MM.1S (cell line): Measurements from ENCODE around the gene FAM149B1.

Source experiments
- DNase-seq: peaks from one replicate; pipeline ENCODE4 v3.0.0-alpha.2; 2015
- H2AFZ ChIP-seq: fragments of 300-600 bp; sonication (generic); 2 replicates; pipeline ENCODE4 v1.6.0; 2016; ENCODE audit warnings: antibody characterized with exemption, low read length
- H3F3A ChIP-seq: fragments of 300-600 bp; sonication (generic); 2 replicates; pipeline ENCODE4 v1.6.1; 2016; ENCODE audit warnings: mild to moderate bottlenecking, antibody characterized with exemption, low read length, moderate library complexity, mixed read lengths; ENCODE audit not compliant: insufficient read depth
- H3K27ac ChIP-seq: fragments of 300-600 bp; sonication (generic); 2 replicates; pipeline ENCODE4 v1.5.1; 2016; ENCODE audit warnings: mild to moderate bottlenecking, low read length
- H3K27me3 ChIP-seq: fragments of 300-600 bp; sonication (generic); replicated peaks from 2 replicates; pipeline ENCODE4 v1.6.0; 2016; ENCODE audit warnings: low read length; ENCODE audit not compliant: insufficient read depth
- H3K36me3 ChIP-seq: fragments of 300-600 bp; sonication (generic); replicated peaks from 2 replicates; pipeline ENCODE4 v1.6.1; 2016; ENCODE audit warnings: mild to moderate bottlenecking, low read length, mixed read lengths; ENCODE audit not compliant: insufficient read depth
- H3K4me1 ChIP-seq: fragments of 300-600 bp; sonication (generic); 2 replicates; pipeline ENCODE4 v1.6.1; 2016; ENCODE audit warnings: low read length, mixed read lengths
- H3K4me2 ChIP-seq: fragments of 300-600 bp; sonication (generic); 2 replicates; pipeline ENCODE4 v1.6.0; 2016; ENCODE audit warnings: low read depth, low read length
- H3K4me3 ChIP-seq: fragments of 300-600 bp; sonication (generic); 2 replicates; pipeline ENCODE4 v1.5.1; 2016; ENCODE audit warnings: low read length, mixed read lengths
- H3K79me2 ChIP-seq: fragments of 300-600 bp; sonication (generic); 2 replicates; pipeline ENCODE4 v1.6.1; 2016; ENCODE audit warnings: mixed run types, low read length, mixed read lengths
- H3K9ac ChIP-seq: fragments of 300-600 bp; sonication (generic); 2 replicates; pipeline ENCODE4 v1.6.1; 2016; ENCODE audit warnings: low read length, mixed read lengths
- H3K9me2 ChIP-seq: fragments of 300-600 bp; sonication (generic); replicated peaks from 2 replicates; pipeline ENCODE4 v1.6.1; 2016; ENCODE audit warnings: mild to moderate bottlenecking, low read length, mixed read lengths; ENCODE audit not compliant: insufficient read depth
- H3K9me3 ChIP-seq: fragments of 300-600 bp; sonication (generic); replicated peaks from 2 replicates; pipeline ENCODE4 v1.6.1; 2016; ENCODE audit warnings: mild to moderate bottlenecking, low read length, mixed read lengths; ENCODE audit not compliant: insufficient read depth
- H4K20me1 ChIP-seq: fragments of 300-600 bp; sonication (generic); 2 replicates; pipeline ENCODE4 v1.6.1; 2016; ENCODE audit warnings: mild to moderate bottlenecking, low read length, moderate library complexity, mixed read lengths; ENCODE audit not compliant: insufficient read depth
- CTCF ChIP-seq: fragments of 300-600 bp; sonication (generic); IDR thresholded peaks from 2 replicates; pipeline ENCODE4 v1.5.1; 2016; ENCODE audit warnings: antibody characterized with exemption, low read length, mixed read lengths
- EZH2 ChIP-seq: fragments of 300-600 bp; sonication (generic); optimal IDR thresholded peaks from 2 replicates; pipeline ENCODE3; 2017; ENCODE audit warnings: low read depth, mild to moderate bottlenecking, antibody characterized with exemption, low read length, mixed read lengths
- EZH2phosphoT487 ChIP-seq: fragments of 300-600 bp; sonication (generic); IDR thresholded peaks from 2 replicates; pipeline ENCODE4 v1.6.1; 2018; ENCODE audit warnings: antibody characterized with exemption, low read length

The FAM149B1 gene

DNA sequence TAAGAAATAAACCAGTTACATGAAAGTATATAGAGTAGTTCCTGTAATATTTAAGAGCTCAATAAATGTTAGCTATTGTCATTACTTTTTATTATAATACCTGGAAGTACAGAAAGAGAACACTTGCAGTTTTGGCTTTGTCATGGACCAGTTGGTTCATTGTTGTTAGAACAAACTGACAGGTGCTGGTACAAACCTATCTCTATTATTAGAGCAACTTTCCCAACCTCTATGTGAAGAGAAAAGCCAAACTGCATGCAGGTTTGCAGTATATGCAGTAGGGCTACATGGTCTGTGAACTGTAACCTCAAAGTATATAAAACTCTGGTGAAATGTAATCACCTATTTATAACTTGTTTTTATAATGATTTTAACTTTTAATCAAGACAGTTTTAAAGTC, 58.7 kb downstream of the FAM149B1 start:
- Histone ChIP-seq H3K4me3 (no peak overlapping the region), H3K9me2 (no peaks in the 10 kb centered on the region), H4K20me1 (no peaks in the 10 kb centered on the region), H3F3A (0 out of 2 replicates have a peak, but pooled peaks cover 2% of the 10 kb centered on the region), H3K27me3 (no peaks in the 10 kb centered on the region), H2AFZ (no peak overlapping the region), H3K27ac (no peak overlapping the region), H3K36me3 (no peaks in the 10 kb centered on the region), H3K4me1 (no peaks in the 10 kb centered on the region), H3K9ac (no peak overlapping the region), H3K9me3 (no peaks in the 10 kb centered on the region), H3K4me2 (no peak overlapping the region), H3K79me2 (no peaks in the 10 kb centered on the region)
- no peak for TF ChIP-seq EZH2phosphoT487
- no peak for TF ChIP-seq CTCF
- TF ChIP-seq EZH2, result no peak
- DNase-seq, result no peak

GRCh38 chr10:73228247-73228646, 60.3 kb downstream of the FAM149B1 start:
- Histone ChIP-seq H3K9me3 (no peaks in the 10 kb centered on the region), H3K4me3 (no peak overlapping the region), H3K79me2 (no peaks in the 10 kb centered on the region), H3K4me2 (no peak overlapping the region), H2AFZ (no peak overlapping the region), H3K9me2 (no peaks in the 10 kb centered on the region), H3K4me1 (no peaks in the 10 kb centered on the region), H3K27me3 (no peaks in the 10 kb centered on the region), H3K27ac (no peak overlapping the region), H4K20me1 (no peaks in the 10 kb centered on the region), H3F3A (peaks cover 2% of the 10 kb centered on the region; the same call in 1 of the 2 replicates), H3K36me3 (no peaks in the 10 kb centered on the region), H3K9ac (no peak overlapping the region)
- no peak for TF ChIP-seq EZH2phosphoT487
- TF ChIP-seq CTCF, result no peak
- no peak for TF ChIP-seq EZH2
- no peak for DNase-seq

- no peak for TF ChIP-seq EZH2phosphoT487
- no peak for TF ChIP-seq CTCF
- no peak for TF ChIP-seq EZH2
- Histone ChIP-seq H3K9ac (no peak overlapping the region), H3K4me2 (no peak overlapping the region)
These were observed 61.6 kb downstream of the FAM149B1 start for GRCh38 chr10:73229567-73229966.

More at GRCh38 chr10:73229567-73229966, 61.6 kb downstream of the FAM149B1 start:
- Histone ChIP-seq H3F3A (peaks cover 2% of the 10 kb centered on the region; the same call in 1 of the 2 replicates), H3K27me3 (no peaks in the 10 kb centered on the region), H3K4me3 (no peak overlapping the region), H3K9me2 (no peaks in the 10 kb centered on the region), H3K79me2 (no peaks in the 10 kb centered on the region), H2AFZ (no peak overlapping the region), H3K27ac (no peak overlapping the region), H3K36me3 (no peaks in the 10 kb centered on the region), H3K9me3 (no peaks in the 10 kb centered on the region), H4K20me1 (no peaks in the 10 kb centered on the region), H3K4me1 (no peaks in the 10 kb centered on the region)
- no peak for DNase-seq
